ENCODE data around the gene SMARCA2.

Gene SMARCA2

DNA sequence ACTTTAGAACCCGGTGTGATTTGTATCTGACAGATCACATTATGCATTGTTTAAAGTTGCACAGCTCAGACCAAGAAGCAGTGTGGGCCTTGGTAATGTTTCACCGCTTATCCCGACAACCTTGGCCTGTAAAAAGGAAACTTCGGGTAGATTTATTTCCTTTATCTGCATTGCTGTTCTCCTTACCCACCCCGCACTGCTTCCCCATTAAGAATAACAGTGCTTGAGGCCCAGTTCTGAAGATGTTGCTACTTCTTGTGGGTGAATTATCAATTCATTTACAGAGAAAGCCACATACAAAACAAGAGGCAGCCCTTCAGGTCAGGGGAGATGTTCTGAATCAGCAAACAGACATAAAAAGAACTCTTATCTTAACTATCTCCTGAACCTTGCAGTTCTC, 8.4 kb downstream of the SMARCA2 start:
- Histone ChIP-seq H3K79me2 (ENCODE audit: insufficient read depth, low read length) (peaks cover 83% of the 10 kb centered on the region), H3K4me1 (ENCODE audit: insufficient read depth, low read length, poor library complexity, severe bottlenecking) (peaks cover 92% of the 10 kb centered on the region), H3K27me3 (ENCODE audit: insufficient read depth, low read length, poor library complexity, severe bottlenecking) (no peaks in the 10 kb centered on the region), H4K20me1 (ENCODE audit: insufficient read depth, low read length, poor library complexity, severe bottlenecking) (peaks cover 90% of the 10 kb centered on the region), H3K9ac (ENCODE audit: low read depth, low read length, poor library complexity, severe bottlenecking) (peak overlapping the region; percentile 9), H3K4me3 (ENCODE audit: low read length, poor library complexity, severe bottlenecking) (peak overlapping the region; percentile 52), H3K4me2 (ENCODE audit: low read depth, low read length, poor library complexity, severe bottlenecking) (peak overlapping the region; percentile 94), H2AFZ (ENCODE audit: low read length) (no peak overlapping the region), H3F3A (ENCODE audit: low read depth) (peaks cover 26% of the 10 kb centered on the region), H3K9me2 (replicated peaks; ENCODE audit: low read depth, low read length) (no peaks in the 10 kb centered on the region), H3K36me3 (ENCODE audit: insufficient read depth, low read length) (0 out of 2 replicates have a peak, but pooled peaks cover 2% of the 10 kb centered on the region), H3K9me3 (ENCODE audit: insufficient read depth, low read depth, low read length) (no peaks in the 10 kb centered on the region)
- TF ChIP-seq, protein P1, sequence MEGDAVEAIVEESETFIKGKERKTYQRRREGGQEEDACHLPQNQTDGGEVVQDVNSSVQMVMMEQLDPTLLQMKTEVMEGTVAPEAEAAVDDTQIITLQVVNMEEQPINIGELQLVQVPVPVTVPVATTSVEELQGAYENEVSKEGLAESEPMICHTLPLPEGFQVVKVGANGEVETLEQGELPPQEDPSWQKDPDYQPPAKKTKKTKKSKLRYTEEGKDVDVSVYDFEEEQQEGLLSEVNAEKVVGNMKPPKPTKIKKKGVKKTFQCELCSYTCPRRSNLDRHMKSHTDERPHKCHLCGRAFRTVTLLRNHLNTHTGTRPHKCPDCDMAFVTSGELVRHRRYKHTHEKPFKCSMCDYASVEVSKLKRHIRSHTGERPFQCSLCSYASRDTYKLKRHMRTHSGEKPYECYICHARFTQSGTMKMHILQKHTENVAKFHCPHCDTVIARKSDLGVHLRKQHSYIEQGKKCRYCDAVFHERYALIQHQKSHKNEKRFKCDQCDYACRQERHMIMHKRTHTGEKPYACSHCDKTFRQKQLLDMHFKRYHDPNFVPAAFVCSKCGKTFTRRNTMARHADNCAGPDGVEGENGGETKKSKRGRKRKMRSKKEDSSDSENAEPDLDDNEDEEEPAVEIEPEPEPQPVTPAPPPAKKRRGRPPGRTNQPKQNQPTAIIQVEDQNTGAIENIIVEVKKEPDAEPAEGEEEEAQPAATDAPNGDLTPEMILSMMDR (conservative IDR thresholded peaks at IDR 0.05; ENCODE audit: low read length) = no peak
- TF ChIP-seq EZH2phosphoT487 (IDR thresholded peaks at IDR 0.05; ENCODE audit: borderline replicate concordance) = no peak

DNA sequence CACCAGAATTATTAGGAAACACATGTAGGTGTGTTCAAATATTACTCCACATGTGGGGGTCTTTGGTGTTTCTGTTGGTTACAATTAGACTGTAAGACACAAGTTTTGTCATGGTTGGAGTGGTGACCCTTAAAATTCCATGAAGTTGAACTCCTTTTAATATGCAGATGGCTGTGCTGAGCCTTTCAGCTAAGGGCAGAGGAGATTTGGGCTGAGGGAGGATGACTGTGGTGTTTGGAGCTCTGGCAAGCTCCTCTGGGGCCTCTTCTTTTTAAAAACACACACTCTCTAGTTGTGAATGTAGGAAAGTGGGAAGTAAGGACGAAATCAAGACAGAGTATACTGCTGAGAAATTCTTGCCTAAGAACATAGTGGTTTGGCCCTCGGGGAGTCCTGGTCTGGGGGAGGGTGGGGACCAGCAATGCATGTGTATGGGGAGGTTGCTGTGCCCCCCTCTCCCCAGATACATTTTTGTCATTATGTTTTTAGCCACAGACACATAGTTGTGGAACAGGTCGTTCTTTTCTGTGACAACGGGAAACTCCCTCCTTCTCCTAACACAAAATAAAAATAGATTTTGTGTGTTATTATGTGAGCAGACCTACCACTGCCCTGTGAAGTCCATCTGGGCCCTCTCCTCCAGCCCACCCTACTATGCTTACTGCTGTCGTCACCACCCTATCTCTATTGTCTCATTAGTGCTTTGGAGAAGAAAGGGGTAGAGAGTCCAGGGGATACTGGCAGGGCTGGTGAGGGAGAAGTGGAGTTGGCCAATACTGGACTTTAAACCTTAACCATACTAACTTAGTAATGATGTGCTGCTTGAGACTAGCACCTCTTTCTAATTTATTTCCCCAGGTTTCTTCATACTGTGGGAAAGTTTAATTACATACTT, 10.0 kb downstream of the SMARCA2 start:
- H3K4me1 ChIP-seq (ENCODE audit: insufficient read depth, low read length, poor library complexity, severe bottlenecking) = peaks cover 82% of the 10 kb centered on the region

DNA sequence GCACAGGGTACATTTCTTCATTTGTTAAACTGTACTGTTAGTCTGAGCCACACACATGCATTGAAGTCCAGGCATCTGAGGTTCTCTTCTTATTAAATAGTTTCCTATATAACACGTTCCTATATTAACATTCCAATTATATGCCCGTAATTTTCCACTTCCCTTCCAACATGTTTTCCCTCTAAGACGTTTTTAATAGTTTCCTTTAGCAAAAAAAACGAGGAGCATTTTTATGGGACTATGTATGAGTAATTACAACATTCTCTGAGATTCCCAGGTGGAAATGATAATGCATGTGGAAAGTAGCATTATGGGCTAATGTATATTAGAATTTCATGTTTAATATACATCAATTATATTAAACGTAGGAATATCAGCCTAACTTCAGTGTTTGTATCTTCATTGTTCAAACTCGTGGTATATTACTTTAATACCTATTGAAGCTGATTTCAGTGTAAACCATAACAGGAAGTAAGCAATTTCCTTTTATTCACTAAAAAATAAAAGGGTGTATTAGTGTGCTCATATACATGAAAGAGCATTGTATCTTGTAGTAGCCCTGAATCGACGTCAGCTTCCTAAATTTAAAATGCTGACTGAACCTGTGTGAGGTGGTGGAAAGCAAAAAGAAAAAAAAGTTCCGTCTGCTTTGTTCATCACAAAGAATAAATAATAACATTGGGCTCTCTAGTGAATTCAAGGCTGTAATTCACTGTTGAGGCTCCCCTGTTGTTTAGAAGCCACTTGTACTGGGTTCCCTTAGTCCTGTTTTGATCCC, 11.3 kb downstream of the SMARCA2 start:
- Histone ChIP-seq H3K79me2 (ENCODE audit: insufficient read depth, low read length) (peaks cover 83% of the 10 kb centered on the region), H3K4me2 (ENCODE audit: low read depth, low read length, poor library complexity, severe bottlenecking) (peak overlapping the region; percentile 94)

More for the DNA sequence above, 10.0 kb downstream of the SMARCA2 start:
- peaks cover 26% of the 10 kb centered on the region for H3F3A ChIP-seq (ENCODE audit: low read depth)
- H3K9ac ChIP-seq (ENCODE audit: low read depth, low read length, poor library complexity, severe bottlenecking) = no peak overlapping the region
- no peak for TF ChIP-seq EZH2phosphoT487 (IDR thresholded peaks at IDR 0.05; ENCODE audit: borderline replicate concordance)
- TF ChIP-seq, protein P1 (conservative IDR thresholded peaks at IDR 0.05; ENCODE audit: low read length) = no peak
- peaks cover 10% of the 10 kb centered on the region; the same call in 1 of the 2 replicates for H3K36me3 ChIP-seq (ENCODE audit: insufficient read depth, low read length)
- H4K20me1 ChIP-seq (ENCODE audit: insufficient read depth, low read length, poor library complexity, severe bottlenecking) = peaks cover 82% of the 10 kb centered on the region
- peaks cover 83% of the 10 kb centered on the region for H3K79me2 ChIP-seq (ENCODE audit: insufficient read depth, low read length)
- H3K4me2 ChIP-seq (ENCODE audit: low read depth, low read length, poor library complexity, severe bottlenecking) = peak overlapping the region; percentile 94
- H3K4me3 ChIP-seq (ENCODE audit: low read length, poor library complexity, severe bottlenecking) = peak overlapping the region; percentile 52
- no peaks in the 10 kb centered on the region for H3K9me3 ChIP-seq (ENCODE audit: insufficient read depth, low read depth, low read length)
- no peak overlapping the region for H2AFZ ChIP-seq (ENCODE audit: low read length)
- no peaks in the 10 kb centered on the region for H3K9me2 ChIP-seq (replicated peaks; ENCODE audit: low read depth, low read length)
- no peaks in the 10 kb centered on the region for H3K27me3 ChIP-seq (ENCODE audit: insufficient read depth, low read length, poor library complexity, severe bottlenecking)

More for the DNA sequence above, 11.3 kb downstream of the SMARCA2 start:
- Histone ChIP-seq H3K27me3 (ENCODE audit: insufficient read depth, low read length, poor library complexity, severe bottlenecking) (no peaks in the 10 kb centered on the region), H3K9ac (ENCODE audit: low read depth, low read length, poor library complexity, severe bottlenecking) (no peak overlapping the region), H2AFZ (ENCODE audit: low read length) (no peak overlapping the region), H3K36me3 (ENCODE audit: insufficient read depth, low read length) (peaks cover 16% of the 10 kb centered on the region; the same call in 1 of the 2 replicates), H3K4me3 (ENCODE audit: low read length, poor library complexity, severe bottlenecking) (peak overlapping the region; percentile 22), H4K20me1 (ENCODE audit: insufficient read depth, low read length, poor library complexity, severe bottlenecking) (peaks cover 69% of the 10 kb centered on the region), H3K9me3 (ENCODE audit: insufficient read depth, low read depth, low read length) (no peaks in the 10 kb centered on the region), H3F3A (ENCODE audit: low read depth) (peaks cover 23% of the 10 kb centered on the region), H3K4me1 (ENCODE audit: insufficient read depth, low read length, poor library complexity, severe bottlenecking) (peaks cover 69% of the 10 kb centered on the region), H3K9me2 (replicated peaks; ENCODE audit: low read depth, low read length) (no peaks in the 10 kb centered on the region)
- TF ChIP-seq, protein P1 (conservative IDR thresholded peaks at IDR 0.05; ENCODE audit: low read length) = no peak
- no peak for TF ChIP-seq EZH2phosphoT487 (IDR thresholded peaks at IDR 0.05; ENCODE audit: borderline replicate concordance)
